AG10803 (cell line): ENCODE results near the gene PAK1IP1.
A peak's percentile ranks its signal among the peaks of the same experiment; 100 is the strongest.
"Not testable (repeated sequence)": the region's sequence is repeated elsewhere in the genome, so short reads cannot be mapped to it uniquely, and the experiment has no call there.

Experiments used
- DNase-seq: peaks from one replicate; pipeline ENCODE4 v3.0.0; 2010; ENCODE audit warnings: low read depth
- H3K4me3 ChIP-seq: 2 replicates; pipeline ENCODE4 v1.5.1; 2011; ENCODE audit warnings: mild to moderate bottlenecking, low read length, control low read depth
- CTCF ChIP-seq: conservative IDR thresholded peaks from 2 replicates; pipeline ENCODE4 v1.5.1; 2011; ENCODE audit warnings: mild to moderate bottlenecking, low read length, control low read depth, inconsistent platforms

PAK1IP1 gene

DNA sequence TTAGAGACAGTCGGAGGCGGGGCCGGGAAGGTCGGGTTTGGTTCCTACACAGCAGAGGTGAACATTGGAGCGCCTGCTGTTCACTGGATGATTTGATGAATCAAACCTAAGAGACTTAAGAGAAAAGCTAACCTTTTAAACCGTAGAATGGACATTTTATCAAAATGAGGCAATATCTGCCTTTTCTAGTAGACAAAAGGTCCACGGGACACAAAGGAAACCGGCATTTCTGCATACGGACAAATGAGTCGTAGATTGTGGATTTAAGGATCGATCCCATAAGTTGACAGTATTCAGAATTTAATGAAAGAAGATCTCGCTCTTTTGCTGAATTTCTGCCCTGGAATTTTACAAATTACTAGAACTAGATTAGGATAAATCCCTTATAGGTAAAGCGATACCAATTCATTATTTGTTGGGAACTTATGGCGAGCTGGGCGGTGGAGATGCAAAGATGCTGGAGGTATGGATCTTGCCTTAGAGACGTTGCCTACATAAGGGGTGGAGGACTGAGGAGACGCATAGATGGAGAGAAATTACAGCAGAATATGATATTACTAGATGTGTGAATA is 400 bp downstream of the PAK1IP1 start:
- peak overlapping the region; percentile 98 for H3K4me3 ChIP-seq
- no peak for TF ChIP-seq CTCF
- DNase-seq, result no peak

GRCh38 chr6:10696655-10697054 is 1.9 kb downstream of the PAK1IP1 start:
- no peak for DNase-seq
- no peak overlapping the region for H3K4me3 ChIP-seq
- no peak for TF ChIP-seq CTCF

- H3K4me3 ChIP-seq, result no peak overlapping the region
- TF ChIP-seq CTCF, result no peak
- no peak for DNase-seq
Measured at GRCh38 chr6:10713962-10714361, 19.2 kb downstream of the PAK1IP1 start.

GRCh38 chr6:10719296-10719963 is 24.7 kb downstream of the PAK1IP1 start:
- H3K4me3 ChIP-seq, result peak overlapping the region; percentile 70
- peak; percentile 3 for DNase-seq
- TF ChIP-seq CTCF, result no peak

GRCh38 chr6:10719964-10720264 is 25.1 kb downstream of the PAK1IP1 start:
- no peak for TF ChIP-seq CTCF
- H3K4me3 ChIP-seq, result peak overlapping the region; percentile 70
- no peak for DNase-seq

DNA sequence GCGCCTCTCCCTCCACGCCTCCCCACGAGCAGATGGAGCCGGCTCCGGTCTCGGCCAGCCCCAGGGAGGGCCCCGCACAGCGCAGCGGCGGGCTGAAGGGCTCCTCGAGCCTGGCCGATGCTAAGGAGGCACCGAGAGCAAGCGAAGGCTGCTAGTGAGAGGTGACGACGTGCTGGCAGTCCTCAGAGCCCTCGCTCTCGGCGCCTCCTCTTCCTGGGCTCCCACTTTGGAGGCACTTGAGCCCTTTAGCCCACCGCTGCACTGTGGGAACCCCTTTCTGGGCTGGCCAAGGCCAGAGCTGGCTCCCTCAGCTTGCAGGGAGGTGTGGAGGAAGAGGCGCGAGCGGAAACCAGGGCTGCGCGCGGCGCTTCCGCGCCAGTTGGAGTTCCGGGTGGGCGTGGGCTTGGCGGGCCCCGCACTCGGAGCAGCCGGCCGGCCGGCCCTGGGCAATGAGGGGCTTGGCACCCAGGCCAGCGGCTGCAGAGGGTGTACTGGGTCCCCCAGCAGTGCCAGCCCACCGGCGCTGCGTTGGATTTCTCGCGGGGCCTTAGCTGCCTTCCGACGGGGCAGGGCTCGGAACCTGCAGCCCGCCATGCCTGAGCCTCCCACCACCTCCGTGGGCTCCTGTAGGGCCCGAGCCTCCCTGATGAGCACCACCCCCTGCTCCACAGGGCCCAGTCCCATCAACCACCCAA is 25.6 kb downstream of the PAK1IP1 start:
- no peak for TF ChIP-seq CTCF
- peak overlapping the region; percentile 70 for H3K4me3 ChIP-seq
- peak; percentile 18 for DNase-seq

GRCh38 chr6:10720960-10721849 is 26.4 kb downstream of the PAK1IP1 start:
- H3K4me3 ChIP-seq, result peak overlapping the region; percentile 70
- DNase-seq, result not testable (repeated sequence)
